HepG2 (cell line): ENCODE measurements around the gene ZNF558. TPM values are rescaled to one million over a fixed set of nuclear protein-coding genes. Genes with fewer than 3 reads are reported as not detected.

Experiments used
- HDAC2 ChIP-seq: sonication (generic); formaldehyde crosslinking; IDR thresholded peaks from 2 replicates; pipeline ENCODE4 v1.4.0; 2020; ENCODE audit warnings: missing genetic modification reagents
- HOXA5 ChIP-seq: sonication (generic); formaldehyde crosslinking; IDR thresholded peaks from 2 replicates; pipeline ENCODE4 v1.4.0; 2020; ENCODE audit warnings: missing genetic modification reagents
- IRF2 ChIP-seq: IDR thresholded peaks from 2 replicates; pipeline ENCODE4 v1.6.1; 2018; ENCODE audit warnings: missing genetic modification reagents, missing compliant biosample characterization
- JUND ChIP-seq: sonication (generic); formaldehyde crosslinking; IDR thresholded peaks from 2 replicates; pipeline ENCODE4 v1.8.0; 2022; ENCODE audit warnings: mild to moderate bottlenecking, missing genetic modification reagents
- NFE2L2 ChIP-seq: fragments of 150-350 bp; IDR thresholded peaks from 2 replicates; pipeline ENCODE4 v1.6.1; 2014; ENCODE audit warnings: low read length
- PPARG ChIP-seq: conservative IDR thresholded peaks from 2 replicates; pipeline ENCODE4 v1.6.1; 2016; ENCODE audit warnings: missing biosample characterization, missing genetic modification reagents
- RBM22 ChIP-seq: fragments of 200-400 bp; formaldehyde crosslinking; optimal IDR thresholded peaks from 2 replicates; pipeline ENCODE3; 2017; ENCODE audit warnings: mild to moderate bottlenecking, low read length, moderate library complexity
- REL ChIP-seq: sonication (generic); formaldehyde crosslinking; conservative IDR thresholded peaks from 2 replicates; pipeline ENCODE4 v1.8.0; 2022; ENCODE audit warnings: mild to moderate bottlenecking, missing genetic modification reagents, moderate library complexity
- RXRA ChIP-seq: sonication (generic); formaldehyde crosslinking; IDR thresholded peaks from 2 replicates; pipeline ENCODE4 v1.5.1; 2020; ENCODE audit warnings: missing genetic modification reagents
- SOX5 ChIP-seq: IDR thresholded peaks from 2 replicates; pipeline ENCODE4 v1.6.1; 2016; ENCODE audit warnings: borderline replicate concordance
- SRSF9 ChIP-seq: fragments of 200-400 bp; formaldehyde crosslinking; IDR thresholded peaks from 2 replicates; pipeline ENCODE4 v1.6.1; 2018; ENCODE audit warnings: borderline replicate concordance, mild to moderate bottlenecking, low read depth, low read length; ENCODE audit not compliant: insufficient read depth, poor library complexity, severe bottlenecking
- ZNF766 ChIP-seq: sonication (generic); formaldehyde crosslinking; IDR thresholded peaks from 2 replicates; pipeline ENCODE4 v1.5.0; 2020; ENCODE audit warnings: missing genetic modification reagents, borderline replicate concordance
- polyA plus RNA-seq, 8 experiments: library from polyadenylated mRNA; depleted of rRNA in 3 of 8; stranded (reverse) in 7 of 8; unstranded in 1 of 8; fragments of >200 nt; fragmentation: Illumina TruSeq in 4 of 8; extraction: Trizol in 4 of 8; gene quantifications; 2 replicates each; pipeline versions ENCODE4 v1.2.1 to v1.2.3, GENCODE V29; 2011 to 2016; ENCODE audit warnings: low read depth in 4 of 8, missing spikeins in 1 of 8, mixed read lengths in 1 of 8; ENCODE audit not compliant: insufficient read depth in 1 of 8
- total RNA-seq, 5 experiments: library from RNA; depleted of rRNA; stranded (reverse); fragments of >200 nt; fragmentation: Illumina TruSeq; extraction: Trizol; gene quantifications; 2 replicates each; pipeline ENCODE4 v1.2.3, GENCODE V29; 2016; ENCODE audit warnings: low read depth in 1 of 5
- TF ChIP-seq, protein P1 (sequence below): sonication (generic); formaldehyde crosslinking; IDR thresholded peaks from 2 replicates; pipeline ENCODE4 v1.4.0; 2020; ENCODE audit warnings: mild to moderate bottlenecking, missing genetic modification reagents
- TF ChIP-seq, protein P2 (sequence below): sonication (generic); formaldehyde crosslinking; IDR thresholded peaks from 2 replicates; pipeline ENCODE4 v1.4.0; 2020; ENCODE audit warnings: missing genetic modification reagents, borderline replicate concordance
- TF ChIP-seq, protein P3 (sequence below): sonication (generic); formaldehyde crosslinking; IDR thresholded peaks from 2 replicates; pipeline ENCODE4 v1.4.0; 2020; ENCODE audit warnings: missing genetic modification reagents
- TF ChIP-seq, protein P4 (sequence below): sonication (generic); formaldehyde crosslinking; IDR thresholded peaks from 2 replicates; pipeline ENCODE4 v1.5.0; 2020; ENCODE audit warnings: mild to moderate bottlenecking, missing genetic modification reagents
- TF ChIP-seq, protein P5 (sequence below): sonication (generic); formaldehyde crosslinking; IDR thresholded peaks from 2 replicates; pipeline ENCODE4 v1.5.0; 2020; ENCODE audit warnings: missing genetic modification reagents

ZNF558 gene
- total and polyA plus RNA-seq, 2 of the 13 experiments (the other 11 are each of a cell fraction or from before 2014, with no cell fraction given): 9.5 to 10.8 TPM

DNA sequence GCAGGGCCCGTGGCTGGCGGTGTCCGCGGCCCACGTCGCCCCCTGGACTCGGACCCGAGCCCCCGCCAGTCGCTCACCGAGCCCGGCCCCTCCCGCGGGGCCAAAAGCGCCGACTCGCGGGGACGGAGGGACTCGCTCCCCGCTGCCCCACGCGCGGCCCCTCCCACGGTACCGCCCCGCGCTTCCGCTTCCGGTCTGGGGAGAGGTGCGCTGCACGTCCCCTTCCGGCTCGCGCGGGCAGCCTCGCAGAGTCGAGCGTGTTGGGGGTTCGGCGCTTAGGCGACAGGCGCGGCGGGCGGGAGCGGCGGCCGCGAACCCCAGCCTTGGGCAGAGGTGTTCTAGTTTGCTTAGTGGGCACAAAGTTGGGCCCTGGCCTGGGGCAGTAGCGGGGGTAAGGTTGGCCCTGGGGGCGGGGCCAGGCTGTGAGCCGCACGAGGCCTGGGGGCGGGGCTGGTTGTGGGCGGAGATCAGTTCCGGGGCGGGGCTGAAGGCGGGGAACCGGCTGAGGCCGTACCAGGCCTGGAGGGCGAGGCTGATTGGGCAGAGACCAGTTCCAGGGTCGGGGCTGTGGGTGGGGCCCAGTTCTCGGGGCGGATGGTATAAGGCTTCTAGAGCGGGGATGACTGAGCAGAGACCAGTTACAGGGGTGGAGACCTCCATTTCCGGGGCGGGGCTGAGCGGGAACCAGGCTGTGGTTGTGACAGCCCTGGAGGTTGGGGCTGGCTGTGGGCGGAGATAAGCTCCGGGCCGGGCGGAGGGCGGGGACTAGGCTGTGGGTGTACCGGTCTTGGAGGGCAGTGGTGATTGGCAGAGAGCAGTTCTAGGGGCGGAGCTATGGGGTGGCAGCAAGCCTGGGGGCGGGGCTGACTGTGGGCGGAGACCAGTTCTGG lies at the start of gene ZNF558, which contains the start of gene MBD3L1 (continued):
- TF ChIP-seq, protein P1, sequence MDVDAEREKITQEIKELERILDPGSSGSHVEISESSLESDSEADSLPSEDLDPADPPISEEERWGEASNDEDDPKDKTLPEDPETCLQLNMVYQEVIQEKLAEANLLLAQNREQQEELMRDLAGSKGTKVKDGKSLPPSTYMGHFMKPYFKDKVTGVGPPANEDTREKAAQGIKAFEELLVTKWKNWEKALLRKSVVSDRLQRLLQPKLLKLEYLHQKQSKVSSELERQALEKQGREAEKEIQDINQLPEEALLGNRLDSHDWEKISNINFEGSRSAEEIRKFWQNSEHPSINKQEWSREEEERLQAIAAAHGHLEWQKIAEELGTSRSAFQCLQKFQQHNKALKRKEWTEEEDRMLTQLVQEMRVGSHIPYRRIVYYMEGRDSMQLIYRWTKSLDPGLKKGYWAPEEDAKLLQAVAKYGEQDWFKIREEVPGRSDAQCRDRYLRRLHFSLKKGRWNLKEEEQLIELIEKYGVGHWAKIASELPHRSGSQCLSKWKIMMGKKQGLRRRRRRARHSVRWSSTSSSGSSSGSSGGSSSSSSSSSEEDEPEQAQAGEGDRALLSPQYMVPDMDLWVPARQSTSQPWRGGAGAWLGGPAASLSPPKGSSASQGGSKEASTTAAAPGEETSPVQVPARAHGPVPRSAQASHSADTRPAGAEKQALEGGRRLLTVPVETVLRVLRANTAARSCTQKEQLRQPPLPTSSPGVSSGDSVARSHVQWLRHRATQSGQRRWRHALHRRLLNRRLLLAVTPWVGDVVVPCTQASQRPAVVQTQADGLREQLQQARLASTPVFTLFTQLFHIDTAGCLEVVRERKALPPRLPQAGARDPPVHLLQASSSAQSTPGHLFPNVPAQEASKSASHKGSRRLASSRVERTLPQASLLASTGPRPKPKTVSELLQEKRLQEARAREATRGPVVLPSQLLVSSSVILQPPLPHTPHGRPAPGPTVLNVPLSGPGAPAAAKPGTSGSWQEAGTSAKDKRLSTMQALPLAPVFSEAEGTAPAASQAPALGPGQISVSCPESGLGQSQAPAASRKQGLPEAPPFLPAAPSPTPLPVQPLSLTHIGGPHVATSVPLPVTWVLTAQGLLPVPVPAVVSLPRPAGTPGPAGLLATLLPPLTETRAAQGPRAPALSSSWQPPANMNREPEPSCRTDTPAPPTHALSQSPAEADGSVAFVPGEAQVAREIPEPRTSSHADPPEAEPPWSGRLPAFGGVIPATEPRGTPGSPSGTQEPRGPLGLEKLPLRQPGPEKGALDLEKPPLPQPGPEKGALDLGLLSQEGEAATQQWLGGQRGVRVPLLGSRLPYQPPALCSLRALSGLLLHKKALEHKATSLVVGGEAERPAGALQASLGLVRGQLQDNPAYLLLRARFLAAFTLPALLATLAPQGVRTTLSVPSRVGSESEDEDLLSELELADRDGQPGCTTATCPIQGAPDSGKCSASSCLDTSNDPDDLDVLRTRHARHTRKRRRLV (CRISPR knock-in tag): no peak
- TF ChIP-seq, protein P2, sequence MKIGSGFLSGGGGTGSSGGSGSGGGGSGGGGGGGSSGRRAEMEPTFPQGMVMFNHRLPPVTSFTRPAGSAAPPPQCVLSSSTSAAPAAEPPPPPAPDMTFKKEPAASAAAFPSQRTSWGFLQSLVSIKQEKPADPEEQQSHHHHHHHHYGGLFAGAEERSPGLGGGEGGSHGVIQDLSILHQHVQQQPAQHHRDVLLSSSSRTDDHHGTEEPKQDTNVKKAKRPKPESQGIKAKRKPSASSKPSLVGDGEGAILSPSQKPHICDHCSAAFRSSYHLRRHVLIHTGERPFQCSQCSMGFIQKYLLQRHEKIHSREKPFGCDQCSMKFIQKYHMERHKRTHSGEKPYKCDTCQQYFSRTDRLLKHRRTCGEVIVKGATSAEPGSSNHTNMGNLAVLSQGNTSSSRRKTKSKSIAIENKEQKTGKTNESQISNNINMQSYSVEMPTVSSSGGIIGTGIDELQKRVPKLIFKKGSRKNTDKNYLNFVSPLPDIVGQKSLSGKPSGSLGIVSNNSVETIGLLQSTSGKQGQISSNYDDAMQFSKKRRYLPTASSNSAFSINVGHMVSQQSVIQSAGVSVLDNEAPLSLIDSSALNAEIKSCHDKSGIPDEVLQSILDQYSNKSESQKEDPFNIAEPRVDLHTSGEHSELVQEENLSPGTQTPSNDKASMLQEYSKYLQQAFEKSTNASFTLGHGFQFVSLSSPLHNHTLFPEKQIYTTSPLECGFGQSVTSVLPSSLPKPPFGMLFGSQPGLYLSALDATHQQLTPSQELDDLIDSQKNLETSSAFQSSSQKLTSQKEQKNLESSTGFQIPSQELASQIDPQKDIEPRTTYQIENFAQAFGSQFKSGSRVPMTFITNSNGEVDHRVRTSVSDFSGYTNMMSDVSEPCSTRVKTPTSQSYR (CRISPR knock-in tag): peak; percentile 12; the same call in 1 of the 2 replicates
- TF ChIP-seq, protein P3, sequence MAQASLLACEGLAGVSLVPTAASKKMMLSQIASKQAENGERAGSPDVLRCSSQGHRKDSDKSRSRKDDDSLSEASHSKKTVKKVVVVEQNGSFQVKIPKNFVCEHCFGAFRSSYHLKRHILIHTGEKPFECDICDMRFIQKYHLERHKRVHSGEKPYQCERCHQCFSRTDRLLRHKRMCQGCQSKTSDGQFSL: no peak
- TF ChIP-seq PPARG (CRISPR knock-in tag) (no peak), JUND (CRISPR knock-in tag) (no peak), HDAC2 (CRISPR knock-in tag) (no peak), ZNF766 (no peak), HOXA5 (CRISPR knock-in tag) (no peak), REL (CRISPR knock-in tag) (no peak), IRF2 (no peak), SOX5 (CRISPR knock-in tag) (no peak), NFE2L2 (no peak), SRSF9 (no peak), RXRA (CRISPR knock-in tag) (no peak), RBM22 (no peak)
- TF ChIP-seq, protein P4, sequence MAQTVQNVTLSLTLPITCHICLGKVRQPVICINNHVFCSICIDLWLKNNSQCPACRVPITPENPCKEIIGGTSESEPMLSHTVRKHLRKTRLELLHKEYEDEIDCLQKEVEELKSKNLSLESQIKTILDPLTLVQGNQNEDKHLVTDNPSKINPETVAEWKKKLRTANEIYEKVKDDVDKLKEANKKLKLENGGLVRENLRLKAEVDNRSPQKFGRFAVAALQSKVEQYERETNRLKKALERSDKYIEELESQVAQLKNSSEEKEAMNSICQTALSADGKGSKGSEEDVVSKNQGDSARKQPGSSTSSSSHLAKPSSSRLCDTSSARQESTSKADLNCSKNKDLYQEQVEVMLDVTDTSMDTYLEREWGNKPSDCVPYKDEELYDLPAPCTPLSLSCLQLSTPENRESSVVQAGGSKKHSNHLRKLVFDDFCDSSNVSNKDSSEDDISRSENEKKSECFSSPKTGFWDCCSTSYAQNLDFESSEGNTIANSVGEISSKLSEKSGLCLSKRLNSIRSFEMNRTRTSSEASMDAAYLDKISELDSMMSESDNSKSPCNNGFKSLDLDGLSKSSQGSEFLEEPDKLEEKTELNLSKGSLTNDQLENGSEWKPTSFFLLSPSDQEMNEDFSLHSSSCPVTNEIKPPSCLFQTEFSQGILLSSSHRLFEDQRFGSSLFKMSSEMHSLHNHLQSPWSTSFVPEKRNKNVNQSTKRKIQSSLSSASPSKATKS: no peak
- TF ChIP-seq, protein P5, sequence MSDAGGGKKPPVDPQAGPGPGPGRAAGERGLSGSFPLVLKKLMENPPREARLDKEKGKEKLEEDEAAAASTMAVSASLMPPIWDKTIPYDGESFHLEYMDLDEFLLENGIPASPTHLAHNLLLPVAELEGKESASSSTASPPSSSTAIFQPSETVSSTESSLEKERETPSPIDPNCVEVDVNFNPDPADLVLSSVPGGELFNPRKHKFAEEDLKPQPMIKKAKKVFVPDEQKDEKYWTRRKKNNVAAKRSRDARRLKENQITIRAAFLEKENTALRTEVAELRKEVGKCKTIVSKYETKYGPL (CRISPR knock-in tag): no peak
